Neural cell (in vitro differentiated cells): ENCODE results near the gene ENDOU.

Source experiments
- CTCF ChIP-seq: fragments of 450-650 bp; IDR thresholded peaks from 2 replicates; pipeline ENCODE4 v1.5.1; 2014; ENCODE audit warnings: antibody characterized with exemption, mild to moderate bottlenecking, moderate library complexity; ENCODE audit not compliant: poor library complexity, severe bottlenecking
- POLR2AphosphoS5 ChIP-seq: IDR thresholded peaks from 2 replicates; pipeline ENCODE4 v1.6.1; 2012

GRCh38 chr12:47763481-47764346, 38.4 kb upstream of the ENDOU start:
- TF ChIP-seq POLR2AphosphoS5, result no peak
- TF ChIP-seq CTCF, result no peak
